Measurements from ENCODE around the gene NDUFAB1.
"Not testable (repeated sequence)": the region's sequence is repeated elsewhere in the genome, so short reads cannot be mapped to it uniquely, and the experiment has no call there.

The NDUFAB1 gene

GRCh38 chr16:23554536-23554935, 41.6 kb downstream of the NDUFAB1 start:
- no peak for DNase-seq (ENCODE audit: low read depth)

GRCh38 chr16:23552161-23552560, 44.0 kb downstream of the NDUFAB1 start:
- no peak for DNase-seq (ENCODE audit: low read depth)

GRCh38 chr16:23549938-23550337, 46.2 kb downstream of the NDUFAB1 start:
- DNase-seq (ENCODE audit: low read depth): no peak

- DNase-seq (ENCODE audit: low read depth): no peak
Observed at GRCh38 chr16:23544436-23544835, 51.7 kb downstream of the NDUFAB1 start.

GRCh38 chr16:23540817-23541178, 55.3 kb downstream of the NDUFAB1 start:
- not testable (repeated sequence) for DNase-seq (ENCODE audit: low read depth)

- no peak for DNase-seq (ENCODE audit: low read depth)
Observed at GRCh38 chr16:23539984-23540816, 55.9 kb downstream of the NDUFAB1 start.

- no peak for DNase-seq (ENCODE audit: low read depth)
Observed at GRCh38 chr16:23538919-23539278, 57.2 kb downstream of the NDUFAB1 start.

- DNase-seq (ENCODE audit: low read depth): no peak
Observed at GRCh38 chr16:23537390-23537789, 58.7 kb downstream of the NDUFAB1 start.

GRCh38 chr16:23535901-23536300, 60.2 kb downstream of the NDUFAB1 start:
- no peak for DNase-seq (ENCODE audit: low read depth)

- no peak for DNase-seq (ENCODE audit: low read depth)
Observed at GRCh38 chr16:23534868-23535860, 61.0 kb downstream of the NDUFAB1 start.

GRCh38 chr16:23532448-23532847, 63.7 kb downstream of the NDUFAB1 start:
- no peak for DNase-seq (ENCODE audit: low read depth)
